Left renal pelvis (tissue), 4 donors: ENCODE results near the gene BPIFA2. TPM values are rescaled to one million over a fixed set of nuclear protein-coding genes. Genes with fewer than 3 reads are reported as not detected.
"Not testable (repeated sequence)": the region's sequence is repeated elsewhere in the genome, so short reads cannot be mapped to it uniquely, and the experiment has no call there.

Source experiments
- DNase-seq, 4 donors: peaks; one replicate each; pipeline ENCODE4 v3.0.0-alpha.2; 2013; ENCODE audit warnings: low read depth in 4 of 4, low spot score in 3 of 4
- polyA plus RNA-seq, 4 donors: library from polyadenylated mRNA; unstranded; fragments of 120-200 nt; gene quantifications; one replicate each; pipeline ENCODE4 v1.2.1, GENCODE V29; 2013; ENCODE audit not compliant: insufficient read length in 4 of 4

Gene BPIFA2
- polyA plus RNA-seq, 4 donors, result not detected

- DNase-seq, result no peak
These were observed 8.2 kb upstream of the BPIFA2 start for GRCh38 chr20:33159713-33160112.

GRCh38 chr20:33160681-33161080 lies 7.3 kb upstream of the BPIFA2 start:
- no peak for DNase-seq

DNA sequence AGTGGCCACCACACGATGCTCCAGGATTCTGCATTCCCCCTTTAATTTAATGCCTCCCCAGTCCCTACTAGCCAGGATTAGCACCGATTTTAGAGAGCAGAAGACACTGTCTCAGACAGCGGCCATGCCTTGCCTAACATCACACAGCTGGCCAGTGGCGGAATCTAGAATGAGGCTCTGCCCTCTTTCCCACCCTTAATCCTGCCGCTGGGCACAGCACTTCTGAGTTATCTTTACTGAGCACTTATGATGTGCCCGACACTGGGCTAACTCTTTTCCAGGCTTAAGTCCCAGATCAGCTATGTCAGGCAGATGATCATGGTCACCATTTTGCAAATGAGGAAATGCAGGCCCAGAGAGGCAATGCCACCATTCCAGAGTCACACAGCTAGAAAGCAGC lies 5.6 kb upstream of the BPIFA2 start:
- no peak for DNase-seq

- no peak for DNase-seq
These were observed 5.2 kb upstream of the BPIFA2 start for GRCh38 chr20:33162753-33163152.

DNA sequence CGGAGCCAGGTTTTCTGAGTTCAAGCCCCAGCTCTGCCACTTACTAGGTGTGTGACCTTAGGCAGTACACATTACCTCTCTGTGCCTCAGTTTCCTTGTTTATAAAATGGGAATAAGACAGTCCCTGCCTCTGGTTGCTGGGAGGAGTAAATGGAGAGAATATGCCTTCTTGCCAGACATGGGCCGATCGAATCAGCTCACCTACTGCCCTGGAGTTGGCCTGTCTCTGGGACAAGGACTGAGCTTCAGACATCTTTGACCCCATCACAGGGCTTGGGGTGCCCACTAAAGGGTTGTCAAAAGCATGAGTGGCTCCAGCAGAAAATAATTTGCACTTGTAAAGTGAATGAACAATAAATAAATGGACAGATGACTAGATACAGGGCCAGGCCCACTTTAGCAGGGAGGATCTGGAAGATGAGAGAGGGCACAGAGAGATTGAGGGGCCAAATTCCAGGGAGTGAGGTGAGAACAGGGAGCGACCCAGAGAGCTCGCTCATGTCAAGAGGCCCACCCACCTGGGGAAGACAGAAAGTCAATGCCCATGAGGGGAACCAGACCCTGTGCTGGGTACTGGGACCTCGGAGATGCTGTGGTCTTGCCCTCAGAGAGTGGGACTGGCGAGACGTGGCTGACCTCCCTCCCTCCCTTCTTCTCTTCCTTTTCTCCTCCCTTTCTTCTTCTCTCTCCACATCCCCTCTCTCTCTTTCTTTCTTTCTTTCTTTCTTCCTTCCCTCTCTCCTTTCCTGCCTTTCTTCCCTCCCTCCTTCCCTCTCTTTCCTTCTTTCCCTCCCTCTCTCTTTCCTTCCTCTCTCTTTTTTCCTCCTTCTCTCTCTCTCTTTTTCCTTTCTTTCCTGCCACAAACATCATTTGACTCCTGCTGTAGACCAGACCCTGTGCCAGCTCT lies 3.9 kb upstream of the BPIFA2 start:
- DNase-seq, result no peak

- no peak for DNase-seq
These were observed 3.2 kb upstream of the BPIFA2 start for GRCh38 chr20:33164763-33165095.

DNA sequence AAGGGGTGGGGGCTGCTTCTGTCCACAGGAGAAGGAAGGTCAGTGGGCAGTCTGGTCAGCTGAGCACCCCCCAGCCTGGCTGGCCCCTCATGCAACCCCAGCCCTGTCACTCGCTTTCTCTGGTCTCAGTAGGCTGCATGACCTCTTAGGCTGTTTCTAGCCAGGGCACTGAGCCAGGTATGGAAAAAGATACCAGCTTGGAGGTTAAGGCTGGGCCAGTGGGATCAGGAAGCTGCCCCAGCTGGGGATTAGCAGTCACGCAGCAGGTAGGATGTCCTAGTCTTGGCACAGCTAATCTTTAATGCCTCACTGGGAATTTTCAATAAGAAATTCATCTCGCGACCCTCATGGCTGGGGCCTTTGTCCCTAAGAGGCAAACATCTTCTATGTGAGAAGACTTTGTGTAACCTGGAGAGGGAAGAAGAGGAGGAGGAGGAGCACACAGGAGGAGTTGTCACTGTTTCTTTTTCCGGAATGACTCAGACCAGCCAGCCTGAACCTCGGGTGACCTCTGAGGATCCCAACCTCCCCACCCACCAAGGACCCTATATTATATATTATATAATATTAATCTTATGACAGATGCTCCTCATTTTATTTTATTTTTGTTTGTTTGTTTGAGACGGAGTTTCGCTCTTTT lies 2.4 kb upstream of the BPIFA2 start:
- no peak for DNase-seq

- DNase-seq, result no peak
These were observed 1.3 kb upstream of the BPIFA2 start for GRCh38 chr20:33166533-33167113.

DNA sequence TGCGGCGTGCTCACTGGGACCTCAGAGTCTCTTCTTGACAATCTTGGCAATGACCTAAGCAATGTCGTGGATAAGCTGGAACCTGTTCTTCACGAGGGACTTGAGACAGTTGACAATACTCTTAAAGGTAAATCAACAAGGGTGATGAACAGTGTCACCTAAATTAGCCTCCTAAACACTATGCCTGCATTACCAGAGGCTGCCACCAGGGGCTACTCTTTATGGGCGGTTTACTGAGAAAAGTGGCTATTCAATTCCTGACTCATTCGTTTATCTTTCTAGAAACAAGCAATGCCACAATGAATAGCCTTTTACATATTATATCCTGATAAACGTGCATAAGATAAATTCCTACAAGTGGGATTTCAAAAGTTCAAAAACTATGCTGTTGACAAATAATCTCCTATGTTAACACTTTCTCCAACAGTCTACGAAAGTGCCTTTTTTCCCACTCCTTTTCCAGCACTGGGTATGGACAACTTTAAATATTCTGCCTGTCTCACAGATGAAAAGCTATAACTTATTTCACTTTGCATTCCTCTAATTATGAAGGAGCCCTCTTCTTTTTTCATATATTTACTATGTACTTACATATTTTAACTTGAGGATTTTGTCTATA lies 1.3 kb downstream of the BPIFA2 start:
- DNase-seq, result no peak

DNA sequence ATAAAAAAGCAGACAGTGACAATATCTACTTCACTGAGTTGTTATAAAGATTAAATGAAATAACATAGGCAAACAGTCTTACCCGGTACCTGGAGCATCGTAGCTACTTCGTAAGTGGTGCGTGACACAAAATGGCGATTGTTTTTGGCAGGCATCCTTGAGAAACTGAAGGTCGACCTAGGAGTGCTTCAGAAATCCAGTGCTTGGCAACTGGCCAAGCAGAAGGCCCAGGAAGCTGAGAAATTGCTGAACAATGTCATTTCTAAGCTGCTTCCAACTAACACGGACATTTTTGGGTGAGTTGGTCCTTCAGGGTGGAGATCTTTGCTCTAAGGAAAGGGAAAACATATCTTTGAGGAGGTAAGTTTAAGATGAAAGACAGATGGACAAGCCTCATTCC lies 4.8 kb downstream of the BPIFA2 start:
- DNase-seq, result no peak

DNA sequence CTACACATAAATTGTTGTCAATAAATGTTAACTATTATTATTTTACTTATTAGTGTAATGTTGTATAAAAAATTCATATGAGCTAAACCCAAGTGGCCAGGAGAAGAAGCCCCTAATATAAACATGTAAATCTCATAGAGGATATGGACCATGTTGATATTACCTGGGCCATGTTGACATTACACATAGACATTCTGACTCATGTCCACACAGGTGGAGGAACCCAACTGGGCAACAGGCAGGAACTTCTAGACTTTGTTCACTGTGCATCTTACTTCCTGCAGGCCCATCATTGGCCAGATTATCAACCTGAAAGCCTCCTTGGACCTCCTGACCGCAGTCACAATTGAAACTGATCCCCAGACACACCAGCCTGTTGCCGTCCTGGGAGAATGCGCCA lies 7.2 kb downstream of the BPIFA2 start:
- no peak for DNase-seq

DNA sequence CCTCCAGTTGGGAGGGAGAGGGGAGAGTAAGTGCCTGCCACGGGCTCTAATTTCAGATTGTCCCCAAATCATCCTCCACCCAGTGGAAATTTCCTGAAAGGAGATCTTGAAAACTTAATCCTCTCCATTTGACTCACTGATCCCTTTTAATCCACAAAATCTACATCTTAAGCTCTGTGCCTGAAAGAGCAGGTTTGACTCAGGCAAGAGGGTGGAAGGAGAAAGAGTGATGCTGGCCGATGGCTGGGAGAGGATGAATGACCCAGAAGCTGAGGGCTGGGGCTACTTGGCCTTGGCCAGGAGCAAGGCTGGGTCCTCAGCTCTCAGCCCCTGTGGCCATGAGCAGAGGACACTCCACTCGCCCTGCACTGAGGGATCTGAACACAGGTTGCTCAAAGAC lies 8.1 kb downstream of the BPIFA2 start:
- no peak for DNase-seq

DNA sequence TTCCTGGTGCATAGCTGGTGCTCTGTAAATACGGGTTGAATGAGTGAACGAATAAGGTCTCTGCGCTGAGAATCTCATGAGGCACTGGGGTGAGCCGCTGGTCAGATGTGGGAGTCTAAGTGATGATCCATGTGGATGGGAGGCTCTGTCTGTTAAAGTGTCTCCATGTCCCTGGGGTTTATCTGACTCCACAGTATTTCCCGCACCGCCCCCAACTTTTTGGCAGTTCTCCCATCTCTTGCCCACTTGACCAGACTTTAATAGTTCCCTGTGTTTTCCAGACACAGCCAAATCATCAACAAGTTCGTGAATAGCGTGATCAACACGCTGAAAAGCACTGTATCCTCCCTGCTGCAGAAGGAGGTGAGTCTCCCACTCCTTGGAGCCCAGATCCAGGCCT lies 9.9 kb downstream of the BPIFA2 start:
- no peak for DNase-seq

- DNase-seq, result peak in 2 of 4 donors; percentile 1 to 15
These were observed 10.8 kb downstream of the BPIFA2 start for GRCh38 chr20:33178726-33179125.

DNA sequence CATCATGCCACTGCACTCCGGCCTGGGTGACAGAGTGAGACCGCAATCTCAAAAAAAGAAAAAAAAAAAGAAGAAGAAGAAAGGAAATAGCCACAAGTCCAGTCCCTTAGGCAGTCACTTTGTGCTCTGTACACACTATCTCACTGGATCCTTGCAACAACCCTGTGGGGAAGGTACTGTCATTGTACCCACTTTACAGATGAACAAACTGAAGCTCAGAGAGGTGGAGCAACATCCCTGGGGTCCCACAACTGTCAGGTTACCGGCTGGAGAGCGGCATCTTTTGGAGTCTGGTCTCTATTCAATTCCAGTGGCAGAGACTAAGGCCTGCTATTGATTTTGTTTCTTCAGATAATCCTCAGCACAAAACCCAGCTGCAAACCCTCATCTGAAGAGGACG lies 12.2 kb downstream of the BPIFA2 start:
- DNase-seq, result no peak

- no peak for DNase-seq
These were observed 13.6 kb downstream of the BPIFA2 start for GRCh38 chr20:33181482-33182093.

- DNase-seq, result no peak
These were observed 15.4 kb downstream of the BPIFA2 start for GRCh38 chr20:33183312-33183711.

DNA sequence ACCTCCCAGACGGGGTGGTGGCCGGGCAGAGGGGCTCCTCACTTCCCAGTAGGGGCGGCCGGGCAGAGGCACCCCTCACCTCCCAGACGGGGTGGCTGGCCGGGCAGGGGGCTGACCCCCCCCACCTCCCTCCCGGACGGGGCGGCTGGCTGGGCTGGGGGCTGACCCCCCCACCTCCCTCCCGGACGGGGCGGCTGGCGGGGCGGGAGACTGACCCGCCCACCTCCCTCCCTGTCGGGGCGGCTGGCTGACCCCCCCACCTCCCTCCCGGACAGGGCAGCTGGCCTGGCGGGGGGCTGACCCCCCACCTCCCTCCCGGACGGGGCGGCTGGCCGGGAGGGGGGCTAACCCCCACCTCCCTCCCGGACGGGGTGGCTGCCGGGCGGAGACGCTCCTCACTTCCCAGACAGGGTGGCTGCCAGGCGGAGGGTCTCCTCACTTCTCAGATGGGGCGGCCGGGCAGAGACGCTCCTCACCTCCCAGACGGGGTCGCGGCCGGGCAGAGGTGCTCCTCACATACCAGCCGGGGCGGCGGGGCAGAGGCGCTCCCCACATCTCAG lies 17.2 kb downstream of the BPIFA2 start:
- not testable (repeated sequence) for DNase-seq

DNA sequence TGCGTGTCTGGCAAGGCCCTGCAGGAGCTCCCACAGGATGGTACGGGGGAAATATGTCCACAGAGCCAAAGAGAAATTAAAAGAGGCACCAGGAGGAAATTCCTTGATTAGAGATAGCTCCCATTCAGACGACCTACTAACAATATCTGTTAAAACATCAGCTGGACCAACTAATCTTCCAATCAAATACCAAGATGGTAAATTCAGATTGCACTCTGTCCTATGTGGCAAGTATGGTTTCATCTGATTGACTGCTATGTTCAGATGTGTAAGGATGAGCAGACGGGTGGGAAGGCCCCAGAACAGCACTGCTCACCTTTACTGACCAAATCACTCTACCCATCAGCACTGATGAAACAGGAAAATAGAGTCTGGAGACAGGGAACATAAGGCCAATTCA lies 19.5 kb downstream of the BPIFA2 start:
- DNase-seq, result no peak

DNA sequence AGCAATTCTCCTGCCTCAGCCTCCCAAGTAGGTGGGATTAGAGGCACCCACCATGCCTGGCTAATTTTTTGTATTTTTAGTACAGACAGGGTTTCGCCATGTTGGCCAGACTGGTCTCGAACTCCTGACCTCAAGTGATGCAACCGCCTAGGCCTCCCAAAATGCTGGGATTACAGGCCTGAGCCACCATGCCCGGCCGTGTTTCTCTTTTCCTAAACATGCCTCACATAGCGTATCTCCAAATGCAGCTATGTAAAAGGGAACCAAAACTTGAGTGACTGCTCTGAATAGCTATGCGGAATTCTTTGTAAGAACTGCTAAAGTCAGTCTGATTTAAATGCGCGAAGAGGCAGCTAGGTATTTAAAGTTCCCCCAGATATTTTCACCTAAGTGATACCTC lies 20.5 kb downstream of the BPIFA2 start:
- no peak for DNase-seq

DNA sequence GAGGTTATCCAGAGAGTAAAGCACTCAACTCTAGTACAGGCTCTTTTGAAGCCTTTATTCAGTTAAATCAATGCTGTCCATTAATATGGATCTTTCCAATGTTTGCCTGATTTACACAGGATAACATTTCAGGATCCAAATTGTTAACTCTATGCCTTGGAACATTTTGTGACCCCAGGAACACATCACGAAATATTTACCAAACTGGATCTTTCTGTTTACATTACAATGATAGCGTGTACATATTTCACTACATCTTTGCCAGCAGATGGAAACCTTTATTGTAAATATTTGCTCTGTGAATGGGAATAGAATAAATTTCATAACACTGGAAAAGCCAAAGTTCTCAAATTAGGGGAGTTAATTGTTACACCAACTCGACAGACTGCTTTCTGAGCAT lies 23.5 kb downstream of the BPIFA2 start:
- no peak for DNase-seq
